Measurements from ENCODE around the gene KCNQ2.

The KCNQ2 gene

GRCh38 chr20:63452341-63452740 lies 20.1 kb downstream of the KCNQ2 start:
- TF ChIP-seq CTCF (IDR thresholded peaks at IDR 0.05): no peak
- no peak overlapping the region for H2AFZ ChIP-seq
- peaks cover 3% of the 10 kb centered on the region for H3K27me3 ChIP-seq (ENCODE audit: control insufficient read depth, insufficient read depth, low read length)
- no peak overlapping the region for H3K27ac ChIP-seq
- peaks cover 5% of the 10 kb centered on the region for H3K4me1 ChIP-seq
- H3K36me3 ChIP-seq (ENCODE audit: control insufficient read depth, insufficient read depth, low read length): no peaks in the 10 kb centered on the region
- H3K9me3 ChIP-seq (ENCODE audit: control insufficient read depth, low read length): no peaks in the 10 kb centered on the region
- H3K4me2 ChIP-seq (ENCODE audit: low read length): no peak overlapping the region
- H3K79me2 ChIP-seq: no peaks in the 10 kb centered on the region
- no peak overlapping the region for H3K9ac ChIP-seq
- no peak overlapping the region for H3K4me3 ChIP-seq (ENCODE audit: low read depth, low read length)

- Histone ChIP-seq H2AFZ (no peak overlapping the region), H3K27ac (no peak overlapping the region), H3K36me3 (ENCODE audit: control insufficient read depth, insufficient read depth, low read length) (no peaks in the 10 kb centered on the region), H3K4me3 (ENCODE audit: low read depth, low read length) (no peak overlapping the region), H3K9ac (no peak overlapping the region), H3K27me3 (ENCODE audit: control insufficient read depth, insufficient read depth, low read length) (peaks cover 3% of the 10 kb centered on the region), H3K79me2 (no peaks in the 10 kb centered on the region), H3K4me2 (ENCODE audit: low read length) (no peak overlapping the region), H3K9me3 (ENCODE audit: control insufficient read depth, low read length) (no peaks in the 10 kb centered on the region), H3K4me1 (peaks cover under 1% of the 10 kb centered on the region)
- no peak for TF ChIP-seq CTCF (IDR thresholded peaks at IDR 0.05)
Observed at GRCh38 chr20:63451821-63452220, 20.6 kb downstream of the KCNQ2 start.

GRCh38 chr20:63449796-63450730 lies 22.4 kb downstream of the KCNQ2 start:
- H3K9me3 ChIP-seq (ENCODE audit: control insufficient read depth, low read length): no peaks in the 10 kb centered on the region
- no peak overlapping the region for H2AFZ ChIP-seq
- no peak overlapping the region for H3K4me2 ChIP-seq (ENCODE audit: low read length)
- H3K36me3 ChIP-seq (ENCODE audit: control insufficient read depth, insufficient read depth, low read length): no peaks in the 10 kb centered on the region
- H3K4me3 ChIP-seq (ENCODE audit: low read depth, low read length): no peak overlapping the region
- H3K27me3 ChIP-seq (ENCODE audit: control insufficient read depth, insufficient read depth, low read length): peaks cover 3% of the 10 kb centered on the region
- no peak overlapping the region for H3K27ac ChIP-seq
- no peaks in the 10 kb centered on the region for H3K79me2 ChIP-seq
- no peak overlapping the region for H3K9ac ChIP-seq
- no peaks in the 10 kb centered on the region for H3K4me1 ChIP-seq
- TF ChIP-seq CTCF (IDR thresholded peaks at IDR 0.05): no peak

GRCh38 chr20:63449025-63449424 lies 23.4 kb downstream of the KCNQ2 start:
- no peaks in the 10 kb centered on the region for H3K79me2 ChIP-seq
- no peak overlapping the region for H3K9ac ChIP-seq
- no peak for TF ChIP-seq CTCF (IDR thresholded peaks at IDR 0.05)
- no peak overlapping the region for H2AFZ ChIP-seq
- H3K4me3 ChIP-seq (ENCODE audit: low read depth, low read length): no peak overlapping the region
- no peaks in the 10 kb centered on the region for H3K9me3 ChIP-seq (ENCODE audit: control insufficient read depth, low read length)
- H3K4me1 ChIP-seq: no peaks in the 10 kb centered on the region
- no peaks in the 10 kb centered on the region for H3K27me3 ChIP-seq (ENCODE audit: control insufficient read depth, insufficient read depth, low read length)
- no peak overlapping the region for H3K4me2 ChIP-seq (ENCODE audit: low read length)
- H3K36me3 ChIP-seq (ENCODE audit: control insufficient read depth, insufficient read depth, low read length): no peaks in the 10 kb centered on the region
- no peak overlapping the region for H3K27ac ChIP-seq

GRCh38 chr20:63448031-63448430 lies 24.4 kb downstream of the KCNQ2 start:
- no peak overlapping the region for H3K9ac ChIP-seq
- no peaks in the 10 kb centered on the region for H3K36me3 ChIP-seq (ENCODE audit: control insufficient read depth, insufficient read depth, low read length)
- no peak overlapping the region for H3K27ac ChIP-seq
- H3K4me3 ChIP-seq (ENCODE audit: low read depth, low read length): no peak overlapping the region
- H3K4me2 ChIP-seq (ENCODE audit: low read length): no peak overlapping the region
- H3K79me2 ChIP-seq: no peaks in the 10 kb centered on the region
- no peak overlapping the region for H2AFZ ChIP-seq
- no peaks in the 10 kb centered on the region for H3K27me3 ChIP-seq (ENCODE audit: control insufficient read depth, insufficient read depth, low read length)
- no peak for TF ChIP-seq CTCF (IDR thresholded peaks at IDR 0.05)
- no peaks in the 10 kb centered on the region for H3K4me1 ChIP-seq
- no peaks in the 10 kb centered on the region for H3K9me3 ChIP-seq (ENCODE audit: control insufficient read depth, low read length)

Data from parathyroid adenoma (tissue), 2 donors.